Sigmoid colon (tissue), 4 donors: Measurements from ENCODE around the gene ELMO3.

Source experiments
- EP300 ChIP-seq, 4 donors: sonication (generic); formaldehyde crosslinking; IDR thresholded peaks; one replicate each; pipeline ENCODE4 v1.6.1; 2017; ENCODE audit warnings: antibody characterized with exemption in 4 of 4
- POLR2A ChIP-seq, 2 donors: fragments of 450-650 bp; IDR thresholded peaks; one replicate each; pipeline ENCODE4 v1.6.1; 2016; ENCODE audit warnings: antibody characterized with exemption in 2 of 2, mild to moderate bottlenecking in 2 of 2, moderate library complexity in 2 of 2
- POLR2AphosphoS5 ChIP-seq, 4 donors: sonication (generic); formaldehyde crosslinking; IDR thresholded peaks; one replicate each; pipeline ENCODE4 v1.6.1; 2017; ENCODE audit warnings: antibody characterized with exemption in 4 of 4
- TF ChIP-seq, protein P1 (sequence below), 4 experiments: fragments of 450-650 bp in 3 of 4; fragments of 200-600 bp in 1 of 4; IDR thresholded peaks; one replicate each; pipeline ENCODE4 v1.5.1; 2016 to 2019; ENCODE audit warnings: antibody characterized with exemption in 4 of 4, mild to moderate bottlenecking in 3 of 4, moderate library complexity in 2 of 4

- TF ChIP-seq, protein P1, sequence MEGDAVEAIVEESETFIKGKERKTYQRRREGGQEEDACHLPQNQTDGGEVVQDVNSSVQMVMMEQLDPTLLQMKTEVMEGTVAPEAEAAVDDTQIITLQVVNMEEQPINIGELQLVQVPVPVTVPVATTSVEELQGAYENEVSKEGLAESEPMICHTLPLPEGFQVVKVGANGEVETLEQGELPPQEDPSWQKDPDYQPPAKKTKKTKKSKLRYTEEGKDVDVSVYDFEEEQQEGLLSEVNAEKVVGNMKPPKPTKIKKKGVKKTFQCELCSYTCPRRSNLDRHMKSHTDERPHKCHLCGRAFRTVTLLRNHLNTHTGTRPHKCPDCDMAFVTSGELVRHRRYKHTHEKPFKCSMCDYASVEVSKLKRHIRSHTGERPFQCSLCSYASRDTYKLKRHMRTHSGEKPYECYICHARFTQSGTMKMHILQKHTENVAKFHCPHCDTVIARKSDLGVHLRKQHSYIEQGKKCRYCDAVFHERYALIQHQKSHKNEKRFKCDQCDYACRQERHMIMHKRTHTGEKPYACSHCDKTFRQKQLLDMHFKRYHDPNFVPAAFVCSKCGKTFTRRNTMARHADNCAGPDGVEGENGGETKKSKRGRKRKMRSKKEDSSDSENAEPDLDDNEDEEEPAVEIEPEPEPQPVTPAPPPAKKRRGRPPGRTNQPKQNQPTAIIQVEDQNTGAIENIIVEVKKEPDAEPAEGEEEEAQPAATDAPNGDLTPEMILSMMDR (IDR thresholded peaks at IDR 0.05): no peak
- TF ChIP-seq POLR2A (IDR thresholded peaks at IDR 0.05): no peak
- TF ChIP-seq EP300 (IDR thresholded peaks at IDR 0.05): no peak
- TF ChIP-seq POLR2AphosphoS5 (IDR thresholded peaks at IDR 0.05): no peak
These were observed 41.6 kb downstream of the ELMO3 start for GRCh38 chr16:67240506-67240905.
